WI38 (cell line): ENCODE data around the gene ARHGAP9.

Experiments
- H3K4me3 ChIP-seq: 2 replicates; pipeline ENCODE4 v1.5.1; 2011; ENCODE audit warnings: low read depth, mild to moderate bottlenecking, control low read depth, low read length
- TF ChIP-seq, protein P1 (sequence below): IDR thresholded peaks from 2 replicates; pipeline ENCODE4 v1.5.1; 2012; ENCODE audit warnings: low read depth, mild to moderate bottlenecking, control low read depth, low read length

Gene ARHGAP9

GRCh38 chr12:57519796-57520052, 40.1 kb upstream of the ARHGAP9 start:
- peak overlapping the region; percentile 99 for H3K4me3 ChIP-seq
- TF ChIP-seq, protein P1, sequence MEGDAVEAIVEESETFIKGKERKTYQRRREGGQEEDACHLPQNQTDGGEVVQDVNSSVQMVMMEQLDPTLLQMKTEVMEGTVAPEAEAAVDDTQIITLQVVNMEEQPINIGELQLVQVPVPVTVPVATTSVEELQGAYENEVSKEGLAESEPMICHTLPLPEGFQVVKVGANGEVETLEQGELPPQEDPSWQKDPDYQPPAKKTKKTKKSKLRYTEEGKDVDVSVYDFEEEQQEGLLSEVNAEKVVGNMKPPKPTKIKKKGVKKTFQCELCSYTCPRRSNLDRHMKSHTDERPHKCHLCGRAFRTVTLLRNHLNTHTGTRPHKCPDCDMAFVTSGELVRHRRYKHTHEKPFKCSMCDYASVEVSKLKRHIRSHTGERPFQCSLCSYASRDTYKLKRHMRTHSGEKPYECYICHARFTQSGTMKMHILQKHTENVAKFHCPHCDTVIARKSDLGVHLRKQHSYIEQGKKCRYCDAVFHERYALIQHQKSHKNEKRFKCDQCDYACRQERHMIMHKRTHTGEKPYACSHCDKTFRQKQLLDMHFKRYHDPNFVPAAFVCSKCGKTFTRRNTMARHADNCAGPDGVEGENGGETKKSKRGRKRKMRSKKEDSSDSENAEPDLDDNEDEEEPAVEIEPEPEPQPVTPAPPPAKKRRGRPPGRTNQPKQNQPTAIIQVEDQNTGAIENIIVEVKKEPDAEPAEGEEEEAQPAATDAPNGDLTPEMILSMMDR, result no peak

DNA sequence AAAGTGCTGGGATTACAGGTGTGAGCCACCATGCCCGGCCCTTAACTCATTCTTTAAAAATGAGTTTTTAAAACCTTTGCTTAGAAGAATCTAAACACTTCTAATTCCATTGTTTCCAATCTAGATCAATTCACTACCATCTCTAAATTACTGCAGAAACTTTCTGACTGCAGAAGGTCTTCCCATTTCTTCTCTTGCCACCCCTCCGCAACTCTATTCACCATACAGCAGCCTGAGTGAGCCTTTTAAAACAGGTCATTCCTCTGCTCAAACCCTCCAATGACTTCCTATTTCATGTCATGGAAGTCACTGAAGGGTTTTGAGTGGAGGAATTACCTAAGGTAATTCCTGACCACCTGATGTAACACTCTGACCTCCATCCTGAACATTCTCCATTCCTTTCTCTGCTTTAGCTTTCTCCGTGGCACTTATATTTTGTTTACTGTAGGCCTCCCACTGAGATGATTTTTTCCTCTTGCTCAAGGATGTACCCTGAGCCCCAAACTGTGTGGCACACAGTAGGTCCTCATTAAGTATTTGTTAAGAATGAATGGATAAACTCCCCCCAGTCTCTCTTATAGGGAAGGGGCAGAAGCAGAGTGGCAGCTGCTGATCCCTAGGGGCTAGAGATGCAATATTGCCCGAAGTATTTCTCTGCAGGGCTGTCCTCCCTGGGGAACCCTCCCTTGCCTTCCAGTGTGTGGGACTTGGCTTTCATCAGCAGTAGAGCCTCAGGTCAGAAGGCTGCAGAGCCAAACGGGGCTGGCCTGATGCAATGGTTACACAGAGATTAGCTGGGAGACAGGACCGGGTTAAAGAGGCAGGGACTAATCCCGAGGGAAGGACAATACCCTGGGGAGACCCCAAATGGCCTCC, 39.5 kb upstream of the ARHGAP9 start:
- H3K4me3 ChIP-seq, result peak overlapping the region; percentile 99
- TF ChIP-seq, protein P1, result no peak

DNA sequence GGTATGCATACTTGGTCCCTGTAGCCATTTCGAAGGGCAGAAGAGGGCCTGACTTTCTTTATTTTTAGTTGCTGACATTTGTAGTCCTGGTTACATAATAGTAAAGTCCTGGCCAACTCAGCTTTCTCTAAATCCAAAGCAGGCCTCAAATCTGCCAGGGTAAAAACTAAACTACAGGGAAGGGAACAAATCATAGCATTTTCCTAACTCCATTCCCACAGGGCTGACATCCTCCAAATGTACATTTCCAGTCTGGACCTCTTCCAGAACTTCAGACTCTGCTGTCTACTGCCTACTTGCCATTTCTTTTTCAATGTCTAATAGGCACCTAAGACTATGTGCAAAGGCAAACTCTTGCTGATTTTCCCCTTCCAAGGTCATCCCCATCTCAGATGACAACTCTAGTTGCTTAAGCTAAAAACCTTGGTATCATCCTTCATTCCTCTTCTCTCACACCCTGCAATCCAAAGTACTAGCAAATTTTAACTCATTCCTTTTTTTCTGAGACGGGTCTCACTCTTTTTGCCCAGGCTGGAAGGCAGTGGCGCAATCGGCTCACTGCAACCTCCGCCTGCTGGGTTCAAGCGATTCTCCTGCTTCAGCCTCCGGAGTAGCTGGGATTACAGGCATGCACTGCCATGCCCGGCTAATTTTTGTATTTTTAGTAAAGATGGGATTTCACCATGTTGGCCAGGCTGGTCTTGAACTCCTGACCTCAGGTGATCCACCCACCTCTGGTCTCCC, 38.7 kb upstream of the ARHGAP9 start:
- TF ChIP-seq, protein P1, result no peak

DNA sequence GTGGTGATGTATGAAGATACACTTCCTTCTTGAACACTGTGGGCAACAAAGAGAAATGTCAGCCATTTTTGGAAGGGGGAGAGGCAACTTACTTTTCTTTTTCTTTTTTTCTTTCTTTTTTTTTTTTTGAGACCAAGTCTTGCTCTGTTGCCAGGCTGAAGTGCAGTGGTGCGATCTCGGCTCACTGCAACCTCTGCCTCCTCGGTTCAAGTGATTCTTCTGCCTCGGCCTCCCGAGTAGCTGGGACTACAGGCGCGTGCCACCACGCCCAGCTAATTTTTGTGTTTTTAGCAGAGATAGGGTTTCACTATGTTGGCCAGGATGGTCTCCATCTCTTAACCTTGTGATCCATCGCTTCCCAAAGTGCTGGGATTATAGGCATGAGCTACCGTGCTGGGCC, 38.1 kb upstream of the ARHGAP9 start:
- peak overlapping the region; percentile 99 for H3K4me3 ChIP-seq

More for the DNA sequence above, 38.7 kb upstream of the ARHGAP9 start:
- peak overlapping the region; percentile 99 for H3K4me3 ChIP-seq

DNA sequence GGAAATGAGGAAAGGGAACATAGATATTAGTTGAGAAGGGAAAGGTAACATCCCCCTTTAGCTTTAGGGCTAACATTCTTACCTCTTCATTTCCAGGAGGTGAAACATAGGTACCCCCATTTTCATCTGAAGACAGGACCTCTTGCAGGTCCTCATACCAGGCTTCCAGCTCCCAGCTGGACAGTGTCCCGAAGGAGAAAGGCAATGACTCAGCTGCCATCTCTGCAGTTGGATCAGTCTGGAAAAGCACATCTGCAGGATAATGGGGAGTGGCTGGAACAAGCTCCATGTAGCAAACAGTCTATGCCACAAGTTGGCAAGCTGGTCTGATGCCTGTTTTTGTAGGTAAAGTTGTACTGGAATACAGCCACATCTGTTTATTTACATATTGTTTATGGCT, 37.5 kb upstream of the ARHGAP9 start:
- TF ChIP-seq, protein P1, result no peak
- no peak overlapping the region for H3K4me3 ChIP-seq

- TF ChIP-seq, protein P1, result no peak
- no peak overlapping the region for H3K4me3 ChIP-seq
Measured at GRCh38 chr12:57516617-57517153, 37.0 kb upstream of the ARHGAP9 start.

GRCh38 chr12:57515934-57516541, 36.4 kb upstream of the ARHGAP9 start:
- TF ChIP-seq, protein P1, result no peak
- no peak overlapping the region for H3K4me3 ChIP-seq
